ENCODE measurements around the gene BCAR3.

GRCh38 chr1:93574511-93574910 is 107.1 kb downstream of the BCAR3 start:
- TF ChIP-seq, protein P1, sequence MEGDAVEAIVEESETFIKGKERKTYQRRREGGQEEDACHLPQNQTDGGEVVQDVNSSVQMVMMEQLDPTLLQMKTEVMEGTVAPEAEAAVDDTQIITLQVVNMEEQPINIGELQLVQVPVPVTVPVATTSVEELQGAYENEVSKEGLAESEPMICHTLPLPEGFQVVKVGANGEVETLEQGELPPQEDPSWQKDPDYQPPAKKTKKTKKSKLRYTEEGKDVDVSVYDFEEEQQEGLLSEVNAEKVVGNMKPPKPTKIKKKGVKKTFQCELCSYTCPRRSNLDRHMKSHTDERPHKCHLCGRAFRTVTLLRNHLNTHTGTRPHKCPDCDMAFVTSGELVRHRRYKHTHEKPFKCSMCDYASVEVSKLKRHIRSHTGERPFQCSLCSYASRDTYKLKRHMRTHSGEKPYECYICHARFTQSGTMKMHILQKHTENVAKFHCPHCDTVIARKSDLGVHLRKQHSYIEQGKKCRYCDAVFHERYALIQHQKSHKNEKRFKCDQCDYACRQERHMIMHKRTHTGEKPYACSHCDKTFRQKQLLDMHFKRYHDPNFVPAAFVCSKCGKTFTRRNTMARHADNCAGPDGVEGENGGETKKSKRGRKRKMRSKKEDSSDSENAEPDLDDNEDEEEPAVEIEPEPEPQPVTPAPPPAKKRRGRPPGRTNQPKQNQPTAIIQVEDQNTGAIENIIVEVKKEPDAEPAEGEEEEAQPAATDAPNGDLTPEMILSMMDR (conservative IDR thresholded peaks at IDR 0.05 in 1 of 2, IDR thresholded peaks at IDR 0.05 in 1 of 2; ENCODE audit: extremely low read depth in 1 of 2, insufficient read depth in 1 of 2, low read depth in 1 of 2, low read length in 2 of 2), result no peak
- no peak for TF ChIP-seq EZH2 (IDR thresholded peaks at IDR 0.05; ENCODE audit: borderline replicate concordance, low read length)

Data from mammary epithelial cell (primary cell).